ENCODE measurements around the gene CFH. TPM values are rescaled to one million over a fixed set of nuclear protein-coding genes. Genes with fewer than 3 reads are reported as not detected.
A peak's percentile ranks its signal among the peaks of the same experiment; 100 is the strongest.

Gene CFH
- 10 to 100 TPM; 10.8 to 42.7 (median 18.0) TPM for total RNA-seq
- polyA plus RNA-seq, result 1 to 10 TPM; 7.2 to 7.5 (median 7.3) TPM
- long read RNA-seq, donor 1, full-length matches to known transcripts, result 1 of 1 reads
- long read RNA-seq, donor 1, partial matches to known transcripts, result 0 of 1 reads
- long read RNA-seq, donor 1, other reads (novel, unspliced or antisense), result 0 of 1 reads
- long read RNA-seq, donor 2, result 0 reads

DNA sequence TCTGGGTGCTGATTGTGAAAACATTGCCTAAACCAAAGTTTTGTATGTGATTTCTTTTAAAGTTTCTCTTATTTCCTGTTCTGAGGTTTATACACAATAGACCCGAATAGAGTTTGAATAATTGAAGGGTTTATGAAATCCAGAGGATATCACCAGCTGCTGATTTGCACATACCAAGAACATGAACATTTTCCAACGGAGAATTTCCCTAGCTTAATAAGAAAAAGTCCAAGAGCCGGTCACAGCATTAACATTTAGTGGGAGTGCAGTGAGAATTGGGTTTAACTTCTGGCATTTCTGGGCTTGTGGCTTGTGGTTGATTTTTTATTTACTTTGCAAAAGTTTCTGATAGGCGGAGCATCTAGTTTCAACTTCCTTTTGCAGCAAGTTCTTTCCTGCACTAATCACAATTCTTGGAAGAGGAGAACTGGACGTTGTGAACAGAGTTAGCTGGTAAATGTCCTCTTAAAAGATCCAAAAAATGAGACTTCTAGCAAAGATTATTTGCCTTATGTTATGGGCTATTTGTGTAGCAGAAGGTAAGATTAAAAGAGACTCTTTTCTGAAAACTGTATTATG lies at the start of gene CFH:
Gene CFH, plus strand, starts transcription at position 407 of the 579 bp plus-strand sequence. Its CDS starts 75 bp downstream, at position 482.
- 2 to 9% (median 5%) methylated on average over 5 of the region's 5 CpGs for WGBS, 5 donors
- no peaks in the 10 kb centered on the region for H3K36me3 ChIP-seq
- DNase-seq, result no peak
- no peaks in the 10 kb centered on the region for H3K9me3 ChIP-seq
- intact Hi-C loops (cut with DNase I; ENCODE audit: low total_unique reads), result no loop called here
- peak within 1 kb of the TSS in 4 of 8 donors; percentile 12 to 54 (median 27) for H3K4me3 ChIP-seq
- H3K4me1 ChIP-seq, result peaks cover 0 to 12% (median 2%) of the 10 kb centered on the region in 6 donors
- peak within 1 kb of the TSS in 6 of 8 donors; percentile 14 to 45 (median 25) for H3K27ac ChIP-seq
- TF ChIP-seq POLR2AphosphoS5 (IDR thresholded peaks at IDR 0.05) (no peak), POLR2A (IDR thresholded peaks at IDR 0.05) (no peak)
- TF ChIP-seq, protein P1, sequence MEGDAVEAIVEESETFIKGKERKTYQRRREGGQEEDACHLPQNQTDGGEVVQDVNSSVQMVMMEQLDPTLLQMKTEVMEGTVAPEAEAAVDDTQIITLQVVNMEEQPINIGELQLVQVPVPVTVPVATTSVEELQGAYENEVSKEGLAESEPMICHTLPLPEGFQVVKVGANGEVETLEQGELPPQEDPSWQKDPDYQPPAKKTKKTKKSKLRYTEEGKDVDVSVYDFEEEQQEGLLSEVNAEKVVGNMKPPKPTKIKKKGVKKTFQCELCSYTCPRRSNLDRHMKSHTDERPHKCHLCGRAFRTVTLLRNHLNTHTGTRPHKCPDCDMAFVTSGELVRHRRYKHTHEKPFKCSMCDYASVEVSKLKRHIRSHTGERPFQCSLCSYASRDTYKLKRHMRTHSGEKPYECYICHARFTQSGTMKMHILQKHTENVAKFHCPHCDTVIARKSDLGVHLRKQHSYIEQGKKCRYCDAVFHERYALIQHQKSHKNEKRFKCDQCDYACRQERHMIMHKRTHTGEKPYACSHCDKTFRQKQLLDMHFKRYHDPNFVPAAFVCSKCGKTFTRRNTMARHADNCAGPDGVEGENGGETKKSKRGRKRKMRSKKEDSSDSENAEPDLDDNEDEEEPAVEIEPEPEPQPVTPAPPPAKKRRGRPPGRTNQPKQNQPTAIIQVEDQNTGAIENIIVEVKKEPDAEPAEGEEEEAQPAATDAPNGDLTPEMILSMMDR (IDR thresholded peaks at IDR 0.05 in 8 of 11, conservative IDR thresholded peaks at IDR 0.05 in 3 of 11), result no peak
- H3K27me3 ChIP-seq (replicated peaks in 1 of 7), result no peaks in the 10 kb centered on the region

DNA sequence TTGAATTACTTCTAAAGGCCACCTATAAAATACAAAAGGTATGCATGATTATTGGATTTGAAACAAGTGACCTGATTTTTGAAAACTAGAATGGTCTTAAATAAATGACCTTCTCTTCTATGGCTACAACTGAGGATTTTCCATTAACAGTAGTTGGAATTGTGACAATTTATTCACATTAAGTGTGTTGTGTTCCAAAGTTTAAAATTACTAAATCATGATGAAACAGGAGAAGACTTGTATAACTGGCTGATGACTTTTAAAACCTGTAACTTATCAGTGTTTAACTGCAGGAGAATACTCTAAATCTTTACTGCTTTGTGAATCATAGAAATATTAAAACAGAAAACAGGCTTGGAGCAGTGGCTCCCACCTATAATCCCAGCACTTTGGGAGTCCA lies 48.2 kb upstream of the CFH start:
- intact Hi-C loops (cut with DNase I; ENCODE audit: low total_unique reads), result no loop called here
- no peak for TF ChIP-seq POLR2AphosphoS5 (IDR thresholded peaks at IDR 0.05)
- TF ChIP-seq, protein P1 (IDR thresholded peaks at IDR 0.05 in 8 of 11, conservative IDR thresholded peaks at IDR 0.05 in 3 of 11), result no peak
- H3K9me3 ChIP-seq, result no peaks in the 10 kb centered on the region
- H3K27ac ChIP-seq, result no peak overlapping the region
- H3K27me3 ChIP-seq (replicated peaks in 1 of 7), result peaks cover 0 to 33% (median 8%) of the 10 kb centered on the region in 7 donors
- H3K4me3 ChIP-seq, result no peak overlapping the region
- peaks cover 0 to 10% (median 0%) of the 10 kb centered on the region in 6 donors for H3K4me1 ChIP-seq
- H3K36me3 ChIP-seq, result no peaks in the 10 kb centered on the region
- DNase-seq, result no peak

DNA sequence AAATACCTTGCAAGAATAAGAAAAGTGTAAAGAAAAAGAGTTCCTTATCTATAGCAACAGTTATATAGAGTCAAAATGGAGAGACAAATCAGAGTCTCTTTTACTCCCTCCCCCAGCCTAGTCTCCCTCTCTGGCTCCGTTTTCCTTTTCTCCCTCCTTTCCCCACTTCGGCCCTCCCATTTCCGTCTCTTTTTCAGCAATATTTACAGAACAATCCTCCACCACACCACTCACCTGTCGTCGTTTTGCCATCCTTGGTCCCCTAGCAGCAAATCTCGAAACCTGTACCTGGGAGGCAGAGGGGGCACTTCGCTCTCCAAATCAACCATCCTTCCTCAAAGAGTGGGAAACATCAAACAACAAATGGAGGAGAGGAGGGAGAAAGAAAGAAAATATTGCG lies 43.9 kb upstream of the CFH start:
- peak overlapping the region in 4 of 8 donors; percentile 48 to 63 (median 50) for H3K27ac ChIP-seq
- 1 to 2% (median 1%) methylated on average over 8 of the region's 8 CpGs for WGBS, 5 donors
- intact Hi-C loops (cut with DNase I; ENCODE audit: low total_unique reads), result no loop called here
- no peak for TF ChIP-seq POLR2AphosphoS5 (IDR thresholded peaks at IDR 0.05)
- no peaks in the 10 kb centered on the region for H3K36me3 ChIP-seq
- H3K9me3 ChIP-seq, result no peaks in the 10 kb centered on the region
- H3K27me3 ChIP-seq (replicated peaks in 1 of 7), result peaks cover 0 to 48% (median 11%) of the 10 kb centered on the region in 7 donors
- H3K4me1 ChIP-seq, result peaks cover 0 to 12% (median 0%) of the 10 kb centered on the region in 6 donors
- peak overlapping the region; percentile 10 to 60 (median 30) for H3K4me3 ChIP-seq
- no peak for DNase-seq

DNA sequence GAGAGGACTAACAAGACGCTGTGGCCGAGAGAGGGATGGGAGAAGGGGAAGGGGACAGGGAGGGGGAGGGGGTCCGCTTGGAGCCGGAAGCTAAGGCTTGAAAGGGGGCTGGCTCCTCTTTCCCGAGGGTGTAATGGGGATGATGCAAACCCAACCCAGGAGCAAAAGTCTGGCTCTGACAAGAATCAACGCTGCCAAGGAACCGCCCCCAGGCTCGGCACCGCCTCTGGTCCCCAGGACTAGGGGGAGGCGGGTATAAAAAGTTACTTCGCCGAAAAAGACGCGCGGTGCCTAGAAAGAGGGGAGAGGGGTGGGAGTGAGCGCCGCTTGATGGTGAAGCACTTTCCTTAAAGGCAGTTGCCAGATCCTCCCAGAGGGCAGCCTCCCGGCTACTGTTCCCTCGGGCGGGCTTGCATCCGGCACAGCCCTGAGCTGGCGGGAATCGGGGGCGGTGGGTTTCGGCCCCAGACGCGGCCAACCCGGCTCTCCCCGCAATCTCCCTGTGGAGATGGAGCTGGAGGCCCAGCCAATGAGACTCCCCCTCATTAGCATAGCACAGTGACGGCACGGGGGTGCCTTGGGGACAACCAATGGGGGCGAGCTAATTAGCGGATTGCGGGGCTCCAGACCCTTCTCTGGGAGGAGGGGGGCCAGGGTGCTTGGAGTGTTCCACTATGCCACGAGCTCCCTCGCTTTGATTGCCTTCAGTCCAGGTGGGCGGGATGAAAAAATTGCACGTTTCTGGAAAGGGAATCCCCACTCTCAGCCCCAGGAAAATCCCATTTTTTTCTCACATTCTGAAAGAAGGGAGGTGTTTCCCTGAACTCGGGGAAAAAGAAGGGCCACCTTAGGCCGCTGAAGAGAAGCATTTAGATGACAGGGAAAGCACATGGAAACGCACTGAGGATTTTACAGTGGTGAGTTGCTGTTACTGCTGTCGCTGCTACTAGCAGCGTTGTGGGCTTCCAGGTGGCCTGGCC lies 43.2 kb upstream of the CFH start, which contains the start of gene KCNT2:
Gene KCNT2, minus strand, starts transcription at position 51 of the 980 bp plus-strand sequence. CDS start 131 bp downstream, outside the sequence.
- WGBS, 5 donors, result 1 to 3% (median 3%) methylated on average over 30 to 43 of the region's 43 CpGs
- Histone ChIP-seq H3K4me3 (peak within 1 kb of the TSS; percentile 10 to 60 (median 30)), H3K36me3 (no peaks in the 10 kb centered on the region), H3K27ac (peak within 1 kb of the TSS in 7 of 8 donors; percentile 26 to 63 (median 50)), H3K4me1 (peaks cover 0 to 12% (median 0%) of the 10 kb centered on the region in 6 donors), H3K27me3 (replicated peaks in 1 of 7) (peaks cover 0 to 48% (median 11%) of the 10 kb centered on the region in 7 donors), H3K9me3 (no peaks in the 10 kb centered on the region)
- DNase-seq, result peak; percentile 71
- intact Hi-C loops (cut with DNase I; ENCODE audit: low total_unique reads), result no loop called here
- TF ChIP-seq POLR2AphosphoS5 (IDR thresholded peaks at IDR 0.05) (peak in 1 of 3 donors; percentile 47), POLR2A (IDR thresholded peaks at IDR 0.05) (no peak)
- TF ChIP-seq, protein P1 (IDR thresholded peaks at IDR 0.05 in 8 of 11, conservative IDR thresholded peaks at IDR 0.05 in 3 of 11), result peak in 1 of 11 experiments; percentile 3
